ENCODE results near the gene KIF21A. TPM values are rescaled to one million over a fixed set of nuclear protein-coding genes. Genes with fewer than 3 reads are reported as not detected.

The KIF21A gene
- 10 to 100 TPM; 26.6 to 28.1 (median 27.4) TPM for total RNA-seq
- long read RNA-seq, donor 1, partial matches to known transcripts, result 10 of 10 reads
- long read RNA-seq, donor 1, other reads (novel, unspliced or antisense), result 0 of 10 reads
- long read RNA-seq, donor 2, partial matches to known transcripts, result 11 of 12 reads
- long read RNA-seq, donor 2, other reads (novel, unspliced or antisense), result 1 of 12 reads

DNA sequence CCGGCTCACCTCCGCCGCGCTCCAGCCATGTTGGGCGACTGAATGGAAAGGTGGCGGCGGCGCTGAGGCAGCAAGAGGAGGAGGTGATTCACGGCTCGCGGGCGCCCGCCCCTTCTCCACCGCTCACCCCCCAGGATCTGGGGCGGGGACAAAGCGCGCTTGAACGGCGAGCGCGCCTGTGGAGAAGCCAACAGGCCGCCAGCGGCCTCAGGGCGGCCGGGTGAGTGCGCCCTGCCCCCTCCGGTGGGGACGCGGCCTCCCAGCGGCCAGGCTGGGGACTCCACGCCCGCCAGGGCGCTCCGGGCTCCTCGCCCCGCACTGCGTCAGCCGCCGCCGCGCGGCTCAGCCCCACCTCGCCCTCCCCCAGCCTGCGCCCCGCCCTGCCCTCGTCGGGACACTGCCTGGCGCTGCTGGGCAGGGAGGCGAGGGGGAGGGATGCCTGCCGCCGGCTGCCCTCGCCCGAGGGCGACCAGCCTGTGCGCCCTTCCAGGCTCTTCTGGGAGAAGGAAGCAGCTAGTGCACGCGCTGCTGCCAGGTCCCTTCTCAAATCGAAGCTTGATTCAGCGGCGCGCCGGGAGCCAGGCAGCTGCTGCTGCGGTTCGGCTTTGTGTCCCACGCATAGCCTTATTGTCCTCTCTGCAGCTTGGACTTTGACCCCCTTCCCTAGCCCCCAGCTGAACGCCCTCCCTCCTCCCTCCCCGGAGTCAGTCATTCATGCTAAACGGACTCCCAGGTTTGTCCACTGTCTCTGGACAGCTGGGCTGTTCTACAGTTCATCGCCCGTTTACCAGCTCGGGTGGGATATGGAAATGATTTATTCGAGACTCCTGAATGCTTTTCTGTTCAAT lies at the start of gene KIF21A:
TSS of gene KIF21A (minus strand) at position 40 of the 848 bp plus-strand sequence. CDS start 150 bp downstream, outside the sequence.
- ATAC-seq, result peak; percentile 94
- no peaks in the 10 kb centered on the region for H3K9me3 ChIP-seq
- TF ChIP-seq, protein P1, sequence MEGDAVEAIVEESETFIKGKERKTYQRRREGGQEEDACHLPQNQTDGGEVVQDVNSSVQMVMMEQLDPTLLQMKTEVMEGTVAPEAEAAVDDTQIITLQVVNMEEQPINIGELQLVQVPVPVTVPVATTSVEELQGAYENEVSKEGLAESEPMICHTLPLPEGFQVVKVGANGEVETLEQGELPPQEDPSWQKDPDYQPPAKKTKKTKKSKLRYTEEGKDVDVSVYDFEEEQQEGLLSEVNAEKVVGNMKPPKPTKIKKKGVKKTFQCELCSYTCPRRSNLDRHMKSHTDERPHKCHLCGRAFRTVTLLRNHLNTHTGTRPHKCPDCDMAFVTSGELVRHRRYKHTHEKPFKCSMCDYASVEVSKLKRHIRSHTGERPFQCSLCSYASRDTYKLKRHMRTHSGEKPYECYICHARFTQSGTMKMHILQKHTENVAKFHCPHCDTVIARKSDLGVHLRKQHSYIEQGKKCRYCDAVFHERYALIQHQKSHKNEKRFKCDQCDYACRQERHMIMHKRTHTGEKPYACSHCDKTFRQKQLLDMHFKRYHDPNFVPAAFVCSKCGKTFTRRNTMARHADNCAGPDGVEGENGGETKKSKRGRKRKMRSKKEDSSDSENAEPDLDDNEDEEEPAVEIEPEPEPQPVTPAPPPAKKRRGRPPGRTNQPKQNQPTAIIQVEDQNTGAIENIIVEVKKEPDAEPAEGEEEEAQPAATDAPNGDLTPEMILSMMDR (IDR thresholded peaks at IDR 0.05), result peak; percentile 66
- peak within 1 kb of the TSS; percentile 73 for H3K4me3 ChIP-seq
- peaks cover 9% of the 10 kb centered on the region for H3K4me1 ChIP-seq (ENCODE audit: low read depth)
- intact Hi-C loops (cut with DNase I, micrococcal nuclease), result no loop called here
- DNase-seq, result peak; percentile 92 to 97 (median 93)
- H3K36me3 ChIP-seq (ENCODE audit: low read depth), result no peaks in the 10 kb centered on the region

GRCh38 chr12:39490500-39491282 lies 47.8 kb upstream of the KIF21A start:
- ATAC-seq (no peak), DNase-seq (no peak)
- intact Hi-C loops (cut with DNase I, micrococcal nuclease), result no loop called here
- TF ChIP-seq, protein P1 (IDR thresholded peaks at IDR 0.05), result no peak
- Histone ChIP-seq H3K4me1 (ENCODE audit: low read depth) (no peaks in the 10 kb centered on the region), H3K4me3 (no peak overlapping the region), H3K9me3 (no peaks in the 10 kb centered on the region), H3K36me3 (ENCODE audit: low read depth) (no peaks in the 10 kb centered on the region)

GRCh38 chr12:39483597-39483996 lies 40.7 kb upstream of the KIF21A start:
- Histone ChIP-seq H3K4me3 (no peak overlapping the region), H3K4me1 (ENCODE audit: low read depth) (no peaks in the 10 kb centered on the region), H3K9me3 (no peaks in the 10 kb centered on the region), H3K36me3 (ENCODE audit: low read depth) (no peaks in the 10 kb centered on the region)
- DNase-seq, result no peak
- TF ChIP-seq, protein P1 (IDR thresholded peaks at IDR 0.05), result no peak
- no peak for ATAC-seq
- intact Hi-C loops (cut with DNase I, micrococcal nuclease), result no loop called here

- Histone ChIP-seq H3K36me3 (ENCODE audit: low read depth) (no peaks in the 10 kb centered on the region), H3K9me3 (no peaks in the 10 kb centered on the region), H3K4me3 (no peak overlapping the region), H3K4me1 (ENCODE audit: low read depth) (no peaks in the 10 kb centered on the region)
- TF ChIP-seq, protein P1 (IDR thresholded peaks at IDR 0.05), result no peak
- intact Hi-C loops (cut with DNase I, micrococcal nuclease), result no loop called here
- DNase-seq, result no peak
- ATAC-seq, result no peak
Measured at GRCh38 chr12:39483042-39483441, 40.1 kb upstream of the KIF21A start.

DNA sequence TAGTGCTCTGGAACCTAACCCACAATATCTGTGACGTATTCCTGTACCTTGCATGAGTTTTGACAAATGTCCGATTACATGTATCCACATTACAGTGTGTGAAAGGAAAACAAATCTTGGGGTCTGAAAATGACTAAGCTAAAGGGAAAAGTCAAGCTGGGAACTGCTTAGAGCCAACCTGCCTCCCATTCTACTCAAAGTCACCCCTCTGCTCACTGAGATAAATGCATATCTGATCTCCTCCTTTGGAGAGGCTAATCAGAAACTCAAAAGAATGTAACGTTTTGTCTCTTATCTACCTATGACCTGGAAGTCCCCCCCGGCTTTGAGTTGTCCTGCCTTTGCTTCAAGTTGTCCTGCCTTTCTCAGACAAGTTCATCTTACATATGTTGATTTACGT lies 34.0 kb upstream of the KIF21A start:
- H3K36me3 ChIP-seq (ENCODE audit: low read depth), result no peaks in the 10 kb centered on the region
- no peak overlapping the region for H3K4me3 ChIP-seq
- ATAC-seq (no peak), DNase-seq (no peak)
- intact Hi-C loops (cut with DNase I, micrococcal nuclease), result no loop called here
- H3K9me3 ChIP-seq, result no peaks in the 10 kb centered on the region
- no peaks in the 10 kb centered on the region for H3K4me1 ChIP-seq (ENCODE audit: low read depth)
- TF ChIP-seq, protein P1 (IDR thresholded peaks at IDR 0.05), result no peak
